Kidney epithelial cell (primary cell): Measurements from ENCODE around the gene C1QTNF5. TPM values are rescaled to one million over a fixed set of nuclear protein-coding genes. Genes with fewer than 3 reads are reported as not detected.

Experiments used
- DNase-seq: peaks from one replicate; pipeline ENCODE4 v3.0.0-alpha.2; 2010; ENCODE audit warnings: low read depth
- H3K27me3 ChIP-seq: 2 replicates; pipeline ENCODE4 v1.6.0; 2011; ENCODE audit warnings: low read length; ENCODE audit not compliant: control insufficient read depth, insufficient read depth
- H3K36me3 ChIP-seq: 2 replicates; pipeline ENCODE4 v1.5.1; 2011; ENCODE audit warnings: low read length; ENCODE audit not compliant: control insufficient read depth, insufficient read depth
- H3K4me3 ChIP-seq: 2 replicates; pipeline ENCODE4 v1.5.1; 2011; ENCODE audit warnings: low read depth, mild to moderate bottlenecking, control low read depth, low read length
- CTCF ChIP-seq: IDR thresholded peaks from 2 replicates; pipeline ENCODE4 v1.5.1; 2011; ENCODE audit warnings: mild to moderate bottlenecking, moderate library complexity, low read length, control low read depth, inconsistent platforms; ENCODE audit not compliant: insufficient read depth, poor library complexity, severe bottlenecking
- total RNA-seq: library from RNA; depleted of rRNA; stranded (reverse); fragments of >200 nt; gene quantifications from 2 replicates; pipeline ENCODE4 v1.2.3, GENCODE V29; 2015

Gene C1QTNF5
- total RNA-seq, 1 donor from 2014 or later, result 2.9 TPM

DNA sequence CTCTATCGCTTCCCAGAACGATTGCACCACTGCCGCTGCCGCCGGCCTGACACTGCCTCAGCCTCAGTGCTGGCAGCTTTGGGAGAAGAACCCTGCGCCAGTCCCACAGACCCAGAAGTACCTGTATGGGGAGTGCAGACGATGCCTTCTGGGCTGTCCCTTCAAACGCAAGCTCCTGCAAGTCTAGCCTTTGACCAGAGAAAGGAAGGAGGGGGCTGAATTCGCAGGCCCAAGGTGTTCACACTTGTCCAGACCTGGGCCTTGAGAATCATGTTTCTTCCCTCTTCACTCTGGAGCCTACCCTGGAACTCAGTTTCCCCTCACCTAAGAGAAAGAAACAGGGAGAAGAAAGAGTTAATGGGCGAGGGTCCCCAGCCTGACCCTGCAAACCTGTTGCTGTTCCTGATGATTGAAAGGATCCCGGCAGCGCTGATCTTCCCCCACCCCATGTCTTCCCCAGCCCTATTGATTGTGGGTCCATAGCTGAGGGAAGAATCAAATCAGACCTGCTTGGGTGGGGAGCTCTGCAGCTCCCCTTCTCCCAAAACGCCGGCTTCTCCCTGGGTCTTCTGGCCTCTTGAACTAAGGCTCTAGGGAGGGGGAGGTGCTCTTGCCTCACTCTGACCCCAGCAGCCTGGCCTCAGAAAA lies 23.0 kb downstream of the C1QTNF5 start:
- no peaks in the 10 kb centered on the region for H3K27me3 ChIP-seq
- no peak for DNase-seq
- no peak for TF ChIP-seq CTCF
- no peak overlapping the region for H3K4me3 ChIP-seq
- H3K36me3 ChIP-seq, result no peaks in the 10 kb centered on the region

DNA sequence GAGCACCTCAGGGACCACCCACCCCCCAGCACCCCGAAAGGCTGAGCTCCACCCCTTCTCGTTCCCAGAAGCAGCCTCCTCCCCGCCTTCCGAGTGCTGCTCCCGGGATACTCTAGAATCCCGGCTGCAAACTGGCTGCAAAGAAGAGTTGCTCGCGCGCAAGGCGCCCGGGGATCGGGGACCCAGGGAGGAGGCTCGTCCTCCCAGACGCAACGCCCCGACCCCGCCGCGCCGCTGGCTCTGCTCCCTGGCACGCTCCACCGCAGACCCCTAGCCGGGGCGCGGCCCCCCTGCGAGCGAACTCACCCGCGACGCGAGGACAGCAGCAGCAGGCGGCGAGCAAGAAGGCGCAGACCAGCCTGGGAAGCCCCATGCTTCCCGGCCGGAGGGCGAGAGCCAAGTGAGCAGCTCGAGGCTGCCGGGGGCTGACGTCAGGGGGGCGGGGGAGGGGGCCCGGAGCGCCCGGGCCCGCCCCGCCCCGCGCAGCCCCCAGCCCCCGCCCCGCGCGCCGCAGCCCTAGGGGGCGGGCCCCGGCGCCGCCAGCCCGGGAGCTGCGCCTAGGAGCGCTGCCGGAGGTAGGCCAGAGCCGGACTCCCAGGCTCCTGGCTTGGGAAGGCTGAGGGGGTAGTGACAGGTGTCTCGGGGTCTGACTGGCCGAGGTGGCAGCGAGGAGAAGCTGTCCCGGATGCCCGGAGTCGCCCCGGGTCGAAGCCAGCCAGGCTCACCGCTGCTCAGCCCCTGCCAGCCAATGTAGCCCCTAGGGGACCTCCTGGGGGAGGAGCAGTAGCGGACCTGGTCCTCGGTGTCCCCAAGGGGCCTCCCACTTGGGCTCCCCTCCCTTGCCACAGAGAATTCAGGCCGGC lies 23.7 kb downstream of the C1QTNF5 start, which contains the start of gene MCAM:
MCAM (minus strand) TSS at position 402 of the 863 bp plus-strand sequence; CDS start at position 373, 29 bp downstream.
- TF ChIP-seq CTCF, result no peak
- H3K4me3 ChIP-seq, result peak within 1 kb of the TSS; percentile 75
- H3K27me3 ChIP-seq, result no peaks in the 10 kb centered on the region
- no peaks in the 10 kb centered on the region for H3K36me3 ChIP-seq
- DNase-seq, result no peak

GRCh38 chr11:119316016-119316728 lies 24.5 kb downstream of the C1QTNF5 start:
- H3K36me3 ChIP-seq, result no peaks in the 10 kb centered on the region
- no peak for TF ChIP-seq CTCF
- H3K27me3 ChIP-seq, result no peaks in the 10 kb centered on the region
- peak overlapping the region; percentile 75 for H3K4me3 ChIP-seq
- DNase-seq, result no peak

DNA sequence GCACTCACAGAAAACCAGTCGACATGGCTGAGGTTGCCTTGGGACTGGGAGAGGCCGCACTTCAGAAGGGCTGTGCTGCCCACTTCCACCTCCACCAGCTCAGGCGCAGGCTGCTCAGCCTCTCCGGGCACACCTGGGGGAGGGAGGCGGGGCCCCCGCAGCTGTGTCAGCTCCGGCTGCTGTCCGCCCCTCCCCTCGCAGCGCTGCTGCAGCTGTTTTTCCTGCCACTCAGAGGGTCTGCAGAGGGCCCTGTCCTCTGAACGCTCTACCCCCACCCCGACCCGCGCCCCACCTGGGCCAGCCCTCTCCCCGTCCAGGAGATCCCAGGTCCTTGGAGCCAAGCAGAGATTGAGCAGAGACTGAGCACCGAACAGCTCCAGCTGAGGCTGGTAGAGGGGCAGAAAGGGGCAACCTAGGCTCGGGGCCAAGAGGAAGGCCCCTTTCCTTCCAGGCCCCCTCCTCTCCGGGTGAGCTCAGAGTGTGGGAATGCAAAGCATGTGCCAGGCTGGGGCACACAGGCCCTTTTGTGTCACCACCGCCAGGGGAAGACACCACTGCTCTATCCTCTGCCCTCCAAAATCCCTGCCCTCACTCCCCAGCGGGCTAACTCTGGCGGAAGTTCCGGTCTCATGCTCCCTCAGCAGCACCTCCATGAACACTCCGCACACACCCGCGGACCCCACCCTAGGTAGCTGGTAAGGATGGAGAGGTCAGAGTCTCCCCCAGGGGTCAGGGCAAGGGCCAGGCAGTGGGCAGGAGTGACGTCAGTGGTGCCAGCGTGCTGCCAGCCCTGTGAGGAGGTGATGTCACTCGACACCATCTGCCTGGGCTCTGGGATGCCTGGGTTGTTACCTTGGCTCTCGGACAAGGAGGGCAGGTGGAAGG lies 25.3 kb downstream of the C1QTNF5 start:
- H3K27me3 ChIP-seq, result no peaks in the 10 kb centered on the region
- peak; percentile 28 for TF ChIP-seq CTCF
- no peak for DNase-seq
- H3K4me3 ChIP-seq, result peak overlapping the region; percentile 75
- peaks cover 2% of the 10 kb centered on the region for H3K36me3 ChIP-seq

- H3K4me3 ChIP-seq, result peak overlapping the region; percentile 75
- DNase-seq, result no peak
- H3K36me3 ChIP-seq, result peaks cover 2% of the 10 kb centered on the region
- TF ChIP-seq CTCF, result no peak
- H3K27me3 ChIP-seq, result no peaks in the 10 kb centered on the region
Observed at GRCh38 chr11:119314726-119315125, 26.0 kb downstream of the C1QTNF5 start.
